Stimulated activated CD8-positive, alpha-beta memory T cell treated with anti-CD3 and anti-CD28 coated beads, Interleukin-12 subunit alpha, Interleukin-12 subunit beta, amount 100 ng/mL, for 1 hour (primary cell): Measurements from ENCODE around the gene ZNF618.

Experiments
- DNase-seq: peaks from one replicate; pipeline ENCODE4 v3.0.0-alpha.2; 2020; ENCODE audit warnings: low read depth

The ZNF618 gene

GRCh38 chr9:114023961-114024360 lies 147.9 kb downstream of the ZNF618 start:
- no peak for DNase-seq

- DNase-seq, result no peak
Observed at GRCh38 chr9:114025196-114025753, 149.2 kb downstream of the ZNF618 start.

GRCh38 chr9:114025760-114026159 lies 149.7 kb downstream of the ZNF618 start:
- no peak for DNase-seq

GRCh38 chr9:114026335-114026734 lies 150.2 kb downstream of the ZNF618 start:
- no peak for DNase-seq

DNA sequence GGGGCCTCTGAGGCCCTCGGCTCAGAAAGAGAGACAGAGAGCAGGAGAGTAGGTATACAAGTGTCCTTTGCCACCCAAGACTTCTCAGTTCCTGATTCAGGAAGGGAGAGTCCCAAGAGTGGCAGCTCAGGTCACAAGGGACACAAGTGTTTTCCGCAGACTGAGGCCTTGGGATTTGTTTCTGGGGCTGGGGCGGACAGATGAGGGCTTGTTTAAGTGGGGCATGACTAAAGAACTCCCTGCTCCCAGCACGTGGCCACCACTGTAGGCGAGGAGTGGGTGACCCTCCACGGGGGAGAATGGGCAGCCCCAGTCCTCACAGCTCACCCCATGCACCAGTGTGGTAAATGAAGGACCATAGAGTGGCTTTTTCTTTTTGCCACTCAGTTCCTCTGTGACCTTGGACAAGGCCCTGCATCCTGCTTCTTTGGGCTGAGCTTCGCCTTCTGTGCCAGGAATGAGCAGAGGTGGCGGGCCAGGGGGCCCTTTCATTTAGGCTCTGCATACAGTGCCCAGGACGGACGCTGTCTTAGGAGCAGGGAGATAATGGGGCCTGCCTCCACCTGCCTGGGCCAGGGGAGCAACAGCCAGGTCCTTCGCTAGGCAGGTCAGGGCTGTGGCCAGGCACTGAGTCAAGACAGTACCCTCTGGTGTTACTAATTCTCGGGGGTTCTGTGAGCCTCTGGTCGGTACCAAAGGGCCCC lies 151.2 kb downstream of the ZNF618 start:
- DNase-seq, result no peak

DNA sequence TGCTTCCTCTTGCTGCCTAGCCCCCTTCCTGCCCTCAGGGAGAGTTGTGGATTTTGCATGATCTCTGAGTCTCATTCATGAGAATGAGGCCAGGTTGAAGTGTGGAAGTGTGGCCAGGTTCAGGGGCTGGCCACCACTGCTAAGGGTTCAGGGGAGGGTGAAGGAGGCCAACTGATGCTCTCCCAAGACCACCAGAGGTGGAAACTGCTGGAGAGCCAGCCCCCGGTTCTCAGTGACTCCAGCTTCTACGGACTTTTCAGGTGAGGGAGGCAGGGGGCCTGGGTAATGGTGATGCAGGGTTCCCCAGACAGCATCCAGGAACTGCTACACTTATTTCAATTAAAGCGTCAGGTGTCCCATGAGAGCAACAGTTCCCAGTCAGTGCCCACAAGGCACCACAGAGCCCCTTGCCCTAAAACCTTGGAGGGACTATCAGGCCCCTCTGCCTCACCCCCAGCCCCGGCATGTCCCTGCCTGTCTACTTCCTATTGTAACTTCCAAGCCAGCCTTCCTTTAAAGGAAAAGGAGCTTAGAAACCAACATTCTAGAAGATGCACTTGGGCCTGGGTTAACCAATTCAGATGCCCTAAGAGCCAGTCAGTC lies 151.9 kb downstream of the ZNF618 start:
- DNase-seq, result no peak

GRCh38 chr9:114028646-114029045 lies 152.5 kb downstream of the ZNF618 start:
- DNase-seq, result no peak

- no peak for DNase-seq
Observed at GRCh38 chr9:114029311-114030170, 153.4 kb downstream of the ZNF618 start.

DNA sequence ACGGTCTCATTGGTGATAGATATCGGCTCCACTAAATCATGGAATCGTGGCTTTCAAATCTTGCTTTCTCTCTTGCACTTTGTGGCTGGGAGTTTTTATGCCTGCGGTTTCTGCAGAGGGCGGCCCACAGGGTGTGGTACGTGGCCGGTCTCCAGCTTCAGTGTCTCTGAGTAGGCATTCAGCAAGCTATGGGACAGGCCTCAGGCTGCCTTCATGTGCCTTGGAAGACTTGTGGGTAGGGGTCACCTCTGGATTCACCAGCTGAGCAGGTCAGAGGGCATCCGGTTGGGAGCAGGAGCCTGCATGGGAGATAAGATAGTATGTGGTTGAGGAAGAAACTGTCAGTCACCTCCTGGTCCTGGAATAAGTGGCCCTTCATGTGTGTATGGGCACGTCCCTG lies 154.3 kb downstream of the ZNF618 start:
- no peak for DNase-seq

DNA sequence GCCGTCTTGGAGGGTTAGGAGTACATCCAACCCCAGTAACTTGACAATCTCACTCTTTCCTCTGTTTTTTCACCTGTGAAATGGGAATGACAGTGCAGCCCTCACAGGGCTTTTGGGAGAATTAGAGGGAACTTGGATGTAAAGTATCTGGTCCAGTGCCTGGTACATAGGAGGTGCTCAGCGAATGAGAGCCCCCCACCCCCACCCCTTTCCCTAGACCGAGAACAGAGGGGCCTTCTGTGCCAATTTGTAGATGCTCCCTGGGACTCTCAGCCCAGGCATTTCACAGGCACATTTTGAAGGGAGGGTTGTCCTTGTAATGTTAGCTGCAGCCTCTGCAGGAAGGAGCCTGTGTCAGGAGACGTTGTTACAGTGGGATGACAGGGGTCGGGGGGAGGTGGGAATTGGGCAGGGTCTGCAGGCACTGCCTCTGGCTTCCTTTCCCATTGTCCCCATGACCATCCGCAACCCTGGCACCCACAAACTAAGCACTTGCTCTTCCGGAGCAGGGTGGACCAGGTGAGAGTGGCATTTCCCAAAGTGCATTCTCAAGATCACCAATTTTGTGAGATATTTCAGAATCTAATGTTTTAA lies 155.0 kb downstream of the ZNF618 start:
- DNase-seq, result no peak

DNA sequence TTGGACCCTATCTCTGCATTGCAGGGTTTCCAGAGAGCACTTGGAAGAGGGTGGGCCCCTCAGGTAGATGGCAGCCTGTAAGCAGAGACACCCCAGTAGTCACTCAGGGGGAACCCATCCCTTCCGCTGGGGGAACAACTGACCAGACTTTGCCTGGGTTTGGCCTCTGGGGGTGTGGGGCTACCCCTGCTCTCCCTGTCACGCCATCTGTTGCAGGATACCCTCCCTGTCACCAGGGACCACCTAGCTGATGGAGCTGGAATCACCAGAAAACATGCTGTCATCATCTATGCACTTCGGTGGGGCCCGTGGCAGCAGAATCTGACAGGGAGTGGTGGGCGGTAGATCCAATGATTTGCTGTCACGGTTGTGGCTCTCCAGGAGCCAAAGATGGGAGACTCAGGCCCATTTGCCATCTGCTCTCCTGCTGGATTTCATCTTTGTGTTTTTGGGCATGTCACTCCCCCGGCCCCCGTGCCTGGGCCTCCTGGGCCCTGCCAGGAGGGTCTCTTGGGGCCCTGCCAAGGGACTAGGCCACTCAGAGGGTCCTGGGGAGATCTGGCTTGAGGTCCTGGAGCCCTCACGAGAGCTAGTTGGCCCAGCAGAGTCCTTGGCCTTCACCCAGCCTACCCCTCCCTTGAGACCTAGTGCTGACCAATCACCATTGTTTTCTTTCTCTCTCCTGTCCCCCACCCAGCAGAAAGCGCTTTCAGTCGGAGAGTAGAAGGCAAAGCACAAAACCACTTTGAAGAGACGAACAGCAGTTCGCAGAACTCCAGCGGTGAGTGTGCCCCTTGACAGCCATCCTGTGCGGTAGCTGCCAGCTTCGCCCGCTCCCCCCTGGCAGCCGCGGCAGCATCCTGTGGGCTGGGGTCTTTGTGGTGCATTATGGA lies 156.1 kb downstream of the ZNF618 start:
- no peak for DNase-seq

DNA sequence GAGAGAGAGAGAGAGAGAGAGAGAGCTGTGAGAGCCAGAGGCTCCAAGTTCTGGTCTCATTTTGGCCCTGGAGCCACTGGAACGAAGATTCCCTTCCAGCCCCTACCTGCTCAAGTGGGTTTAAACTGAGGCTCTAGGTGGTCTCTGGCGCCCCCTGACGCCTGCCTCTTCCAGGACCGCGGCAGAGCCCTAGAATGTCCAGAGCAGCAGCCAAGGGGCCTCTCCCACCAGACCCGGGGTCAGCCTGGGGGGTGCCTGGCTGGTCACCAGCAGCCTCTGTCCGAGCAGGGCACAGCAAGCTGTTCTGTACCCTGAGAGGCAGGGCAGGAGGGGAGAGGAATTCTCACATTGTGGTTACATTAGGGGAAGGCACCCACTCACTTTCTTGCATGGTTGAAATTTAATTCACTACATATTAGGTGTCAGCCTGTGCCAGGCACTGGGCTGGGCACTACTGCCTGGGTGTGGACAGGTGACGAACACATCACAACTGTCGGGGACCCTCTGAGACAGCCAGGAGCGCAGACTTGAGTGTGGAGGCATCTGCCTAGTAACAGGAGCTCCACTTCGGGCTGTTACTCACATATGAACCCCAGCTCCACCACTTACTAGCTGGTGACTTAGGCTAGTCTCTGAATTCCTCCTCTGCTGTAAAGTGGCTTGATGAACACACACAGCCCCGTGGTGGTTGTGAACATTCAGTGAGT lies 157.4 kb downstream of the ZNF618 start:
- DNase-seq, result no peak

DNA sequence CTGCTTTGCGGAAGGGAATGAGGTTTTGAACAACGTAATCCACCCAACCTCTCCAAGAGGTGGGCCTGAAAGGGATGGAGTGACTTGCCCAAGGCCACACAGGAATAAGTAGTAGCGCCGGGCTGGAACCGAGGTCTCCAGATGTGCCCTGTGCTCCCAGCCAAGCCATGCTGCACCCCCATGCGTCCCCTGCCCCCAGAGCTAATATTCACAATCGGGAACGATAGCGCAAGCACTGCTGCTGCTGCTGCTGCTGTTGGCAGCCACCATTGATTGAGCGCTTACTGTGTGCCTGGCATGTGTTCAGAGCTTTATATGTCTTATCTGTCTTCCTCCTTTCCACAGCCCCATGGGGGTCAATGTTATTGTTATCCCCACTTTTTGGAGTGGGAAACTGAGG lies 158.1 kb downstream of the ZNF618 start:
- no peak for DNase-seq

- DNase-seq, result no peak
Observed at GRCh38 chr9:114034661-114035062, 158.6 kb downstream of the ZNF618 start.

DNA sequence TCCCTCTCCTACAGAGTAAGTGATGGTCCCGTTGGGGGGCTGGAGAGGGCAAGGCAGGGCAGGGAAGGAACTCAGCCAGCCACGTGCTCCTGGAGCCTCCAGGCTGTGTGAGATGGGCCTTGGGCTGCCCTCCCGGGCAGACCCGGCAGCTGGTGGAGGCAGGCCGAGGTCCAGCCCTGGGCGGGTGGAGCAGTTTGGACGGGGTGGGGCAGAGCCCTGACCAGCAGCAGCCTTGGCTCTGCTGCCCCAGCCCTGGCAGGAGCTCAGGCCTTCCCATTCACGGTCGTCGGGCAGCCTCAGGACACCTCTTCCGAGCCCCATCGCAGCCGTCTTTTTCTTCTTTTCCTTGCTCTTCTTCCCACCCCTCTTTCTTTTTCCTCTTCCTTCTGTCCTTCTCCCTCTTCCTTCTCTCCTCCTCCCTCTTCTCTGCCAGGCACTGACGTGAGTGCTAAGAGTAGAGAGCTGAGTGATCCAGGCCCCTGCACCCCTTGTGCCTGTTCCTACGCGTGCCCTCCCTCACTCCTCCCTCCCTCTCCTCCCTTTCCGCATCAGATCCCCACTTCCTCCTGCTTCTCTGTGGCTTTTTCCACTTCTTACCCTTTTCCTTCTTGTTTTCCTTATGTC lies 159.2 kb downstream of the ZNF618 start:
- no peak for DNase-seq

GRCh38 chr9:114035845-114036801 lies 160.0 kb downstream of the ZNF618 start:
- DNase-seq, result no peak

GRCh38 chr9:114037249-114037648 lies 161.1 kb downstream of the ZNF618 start:
- DNase-seq, result no peak

DNA sequence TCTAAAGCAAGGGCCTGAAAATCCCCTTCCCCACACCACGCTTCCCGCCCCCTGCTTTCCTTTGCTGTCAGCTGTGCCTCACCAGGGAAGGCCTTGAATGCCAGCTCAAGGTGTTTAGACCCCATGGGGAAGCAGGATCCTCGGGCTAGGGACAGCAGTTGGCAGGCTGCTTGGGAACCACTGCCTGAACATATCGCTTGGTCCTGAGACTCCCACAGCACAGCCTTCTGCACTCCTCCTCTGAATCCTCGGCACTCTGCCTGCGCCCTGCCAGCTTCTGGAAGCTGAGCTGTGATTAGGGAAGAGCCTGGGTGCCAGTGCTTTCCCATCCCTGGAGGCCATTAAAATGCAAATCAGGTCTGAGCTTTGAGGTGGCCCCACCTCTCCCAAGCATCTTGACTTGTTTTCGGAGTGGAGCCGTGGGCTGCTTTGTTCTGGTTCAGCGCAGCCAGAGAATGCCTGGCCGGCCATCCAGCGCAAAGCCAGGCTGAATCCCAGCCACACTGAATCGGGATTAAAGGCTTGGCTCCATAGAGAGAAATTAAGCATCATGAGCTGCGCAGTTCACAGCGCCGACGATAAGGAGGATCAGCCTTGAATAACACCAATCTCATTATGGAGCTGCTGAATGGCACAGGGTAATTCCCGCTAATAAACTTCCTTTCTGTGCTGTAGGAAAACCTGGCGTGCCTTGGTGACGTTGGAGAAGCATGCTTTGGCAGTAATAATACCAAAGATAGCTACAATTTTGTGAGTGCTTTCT lies 162.0 kb downstream of the ZNF618 start:
- no peak for DNase-seq
